ENCODE results near the gene XPC. TPM values are rescaled to one million over a fixed set of nuclear protein-coding genes. Genes with fewer than 3 reads are reported as not detected.

The XPC gene
- total and polyA plus RNA-seq, 2 donors from 2014 or later, result 15.9 to 44.4 TPM

- Histone ChIP-seq H3K27ac (ENCODE audit: low read depth in 2 of 2, low read length in 2 of 2) (no peak overlapping the region), H3K4me1 (ENCODE audit: control insufficient read depth in 2 of 3, insufficient read depth in 2 of 3, low read depth in 1 of 3, low read length in 3 of 3) (no peaks in the 10 kb centered on the region), H3K27me3 (ENCODE audit: control insufficient read depth, insufficient read depth, low read length) (no peaks in the 10 kb centered on the region), H3K36me3 (ENCODE audit: control insufficient read depth in 2 of 3, insufficient read depth in 3 of 3, low read length in 3 of 3) (peaks cover 8 to 89% (median 74%) of the 10 kb centered on the region in 3 donors), H3K9me3 (ENCODE audit: control insufficient read depth in 2 of 3, insufficient read depth in 1 of 3, low read length in 3 of 3) (peaks cover 0 to 6% (median 0%) of the 10 kb centered on the region in 3 donors), H3K9ac (ENCODE audit: low read length in 3 of 3) (no peak overlapping the region), H3K4me3 (ENCODE audit: low read length in 3 of 3) (no peak overlapping the region)
- FAIRE-seq, result no peak
- no peak for DNase-seq
- no peak for TF ChIP-seq CTCF (IDR thresholded peaks at IDR 0.05; ENCODE audit: borderline replicate concordance, extremely low read depth, insufficient read depth)
- intact Hi-C loops (cut with DNase I), result no loop called here
These were observed 17.1 kb downstream of the XPC start for GRCh38 chr3:14161282-14161681.

GRCh38 chr3:14159426-14159825 lies 19.0 kb downstream of the XPC start:
- intact Hi-C loops (cut with DNase I), result no loop called here
- TF ChIP-seq CTCF (IDR thresholded peaks at IDR 0.05; ENCODE audit: borderline replicate concordance, extremely low read depth, insufficient read depth), result no peak

GRCh38 chr3:14158370-14158769 lies 20.0 kb downstream of the XPC start:
- Histone ChIP-seq H3K9ac (ENCODE audit: low read length in 3 of 3) (no peak overlapping the region), H3K4me3 (ENCODE audit: low read length in 3 of 3) (no peak overlapping the region), H3K9me3 (ENCODE audit: control insufficient read depth in 2 of 3, insufficient read depth in 1 of 3, low read length in 3 of 3) (peaks cover 0 to 6% (median 0%) of the 10 kb centered on the region in 3 donors), H3K27ac (ENCODE audit: low read depth in 2 of 2, low read length in 2 of 2) (no peak overlapping the region), H3K27me3 (ENCODE audit: control insufficient read depth, insufficient read depth, low read length) (no peaks in the 10 kb centered on the region), H3K4me1 (ENCODE audit: control insufficient read depth in 2 of 3, insufficient read depth in 2 of 3, low read depth in 1 of 3, low read length in 3 of 3) (no peaks in the 10 kb centered on the region), H3K36me3 (ENCODE audit: control insufficient read depth in 2 of 3, insufficient read depth in 3 of 3, low read length in 3 of 3) (peaks cover 11 to 78% (median 68%) of the 10 kb centered on the region in 3 donors)
- no peak for TF ChIP-seq CTCF (IDR thresholded peaks at IDR 0.05; ENCODE audit: borderline replicate concordance, extremely low read depth, insufficient read depth)
- DNase-seq, result no peak
- intact Hi-C loops (cut with DNase I), result no loop called here
- no peak for FAIRE-seq

More at GRCh38 chr3:14159426-14159825, 19.0 kb downstream of the XPC start:
- no peaks in the 10 kb centered on the region for H3K4me1 ChIP-seq (ENCODE audit: control insufficient read depth in 2 of 3, insufficient read depth in 2 of 3, low read depth in 1 of 3, low read length in 3 of 3)
- no peaks in the 10 kb centered on the region for H3K27me3 ChIP-seq (ENCODE audit: control insufficient read depth, insufficient read depth, low read length)
- DNase-seq (no peak), FAIRE-seq (no peak)
- H3K9me3 ChIP-seq (ENCODE audit: control insufficient read depth in 2 of 3, insufficient read depth in 1 of 3, low read length in 3 of 3), result peaks cover 0 to 6% (median 0%) of the 10 kb centered on the region in 3 donors
- peaks cover 8 to 77% (median 65%) of the 10 kb centered on the region in 3 donors for H3K36me3 ChIP-seq (ENCODE audit: control insufficient read depth in 2 of 3, insufficient read depth in 3 of 3, low read length in 3 of 3)
- H3K9ac ChIP-seq (ENCODE audit: low read length in 3 of 3), result no peak overlapping the region
- no peak overlapping the region for H3K4me3 ChIP-seq (ENCODE audit: low read length in 3 of 3)
- no peak overlapping the region for H3K27ac ChIP-seq (ENCODE audit: low read depth in 2 of 2, low read length in 2 of 2)

GRCh38 chr3:14157951-14158350 lies 20.4 kb downstream of the XPC start:
- Histone ChIP-seq H3K4me3 (ENCODE audit: low read length in 3 of 3) (no peak overlapping the region), H3K36me3 (ENCODE audit: control insufficient read depth in 2 of 3, insufficient read depth in 3 of 3, low read length in 3 of 3) (peaks cover 13 to 78% (median 69%) of the 10 kb centered on the region in 3 donors), H3K4me1 (ENCODE audit: control insufficient read depth in 2 of 3, insufficient read depth in 2 of 3, low read depth in 1 of 3, low read length in 3 of 3) (no peaks in the 10 kb centered on the region), H3K27ac (ENCODE audit: low read depth in 2 of 2, low read length in 2 of 2) (no peak overlapping the region), H3K9ac (ENCODE audit: low read length in 3 of 3) (no peak overlapping the region), H3K9me3 (ENCODE audit: control insufficient read depth in 2 of 3, insufficient read depth in 1 of 3, low read length in 3 of 3) (peaks cover 0 to 6% (median 0%) of the 10 kb centered on the region in 3 donors), H3K27me3 (ENCODE audit: control insufficient read depth, insufficient read depth, low read length) (no peaks in the 10 kb centered on the region)
- FAIRE-seq (no peak), DNase-seq (no peak)
- TF ChIP-seq CTCF (IDR thresholded peaks at IDR 0.05; ENCODE audit: borderline replicate concordance, extremely low read depth, insufficient read depth), result no peak
- intact Hi-C loops (cut with DNase I), result no loop called here
